Measurements from ENCODE around the gene KRTAP10-3.

GRCh38 chr21:44526096-44526997 is 32.2 kb downstream of the KRTAP10-3 start:
- TF ChIP-seq ZSCAN5A (CRISPR knock-in tag; IDR thresholded peaks at IDR 0.05; ENCODE audit: borderline replicate concordance) (no peak), POLR2A (IDR thresholded peaks at IDR 0.05; ENCODE audit: insufficient read depth in 1 of 2, low read depth in 2 of 2, low read length in 2 of 2) (no peak), CTCF (CRISPR knock-in tag; IDR thresholded peaks at IDR 0.05) (no peak), ATF3 (CRISPR knock-in tag; IDR thresholded peaks at IDR 0.05) (no peak), KMT2A (CRISPR knock-in tag; IDR thresholded peaks at IDR 0.05) (no peak), FOXM1 (CRISPR knock-in tag; IDR thresholded peaks at IDR 0.05) (no peak), KDM4B (CRISPR knock-in tag; IDR thresholded peaks at IDR 0.05) (no peak), ZNF3 (CRISPR knock-in tag; IDR thresholded peaks at IDR 0.05) (no peak), RAD51 (IDR thresholded peaks at IDR 0.05; ENCODE audit: borderline replicate concordance) (no peak), FOXK2 (IDR thresholded peaks at IDR 0.05) (no peak)
